Hippocampal formation (tissue), 2 donors: ENCODE data around the gene SLC26A1.
"Not testable (repeated sequence)": the region's sequence is repeated elsewhere in the genome, so short reads cannot be mapped to it uniquely, and the experiment has no call there.

Experiments
- DNase-seq, 2 donors: peaks; one replicate each; lab custom pipeline; 2025; lab: John Stamatoyannopoulos, UW

The SLC26A1 gene

DNA sequence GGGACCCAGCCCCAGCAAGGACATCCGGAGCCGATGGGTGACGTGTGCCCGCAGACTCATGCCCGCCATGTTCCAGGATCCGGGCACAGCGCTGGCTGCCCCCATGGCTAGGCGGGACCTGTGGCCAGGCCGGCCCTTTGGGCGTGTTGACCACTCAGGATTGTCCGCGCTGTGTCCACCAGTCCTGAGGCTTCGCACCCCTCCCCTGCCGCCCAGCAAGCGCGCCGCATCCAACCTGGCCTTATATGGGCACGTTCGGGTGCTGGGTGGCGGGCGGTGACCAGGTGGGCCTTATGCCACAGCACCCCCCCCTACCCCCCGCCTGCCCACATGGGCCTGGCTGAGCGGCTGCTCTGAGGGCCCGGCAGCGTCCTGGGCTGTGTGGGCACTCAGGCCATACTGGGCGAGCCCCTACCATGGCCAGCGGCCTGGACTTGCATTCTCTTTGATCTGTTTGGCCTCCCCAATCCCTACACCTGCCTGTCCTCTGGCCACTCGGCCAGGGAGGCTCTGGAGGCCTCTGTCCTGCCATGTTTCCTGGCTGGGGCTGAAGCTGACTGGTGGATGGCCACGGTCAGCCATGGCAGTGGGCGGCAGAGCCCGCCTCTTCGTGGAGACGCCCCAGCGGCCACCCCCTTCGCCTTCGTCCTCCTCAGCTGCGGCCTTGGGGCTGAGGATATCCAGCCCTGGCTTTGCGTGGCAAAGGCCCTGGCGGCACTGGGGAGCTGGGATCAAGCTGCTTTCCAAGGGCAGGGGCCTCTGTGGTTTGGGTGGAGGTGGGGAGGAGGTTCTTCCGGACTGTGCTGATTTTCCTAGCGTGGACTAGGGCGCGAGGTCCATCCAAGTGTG lies 20.2 kb upstream of the SLC26A1 start:
- no peak for DNase-seq

DNA sequence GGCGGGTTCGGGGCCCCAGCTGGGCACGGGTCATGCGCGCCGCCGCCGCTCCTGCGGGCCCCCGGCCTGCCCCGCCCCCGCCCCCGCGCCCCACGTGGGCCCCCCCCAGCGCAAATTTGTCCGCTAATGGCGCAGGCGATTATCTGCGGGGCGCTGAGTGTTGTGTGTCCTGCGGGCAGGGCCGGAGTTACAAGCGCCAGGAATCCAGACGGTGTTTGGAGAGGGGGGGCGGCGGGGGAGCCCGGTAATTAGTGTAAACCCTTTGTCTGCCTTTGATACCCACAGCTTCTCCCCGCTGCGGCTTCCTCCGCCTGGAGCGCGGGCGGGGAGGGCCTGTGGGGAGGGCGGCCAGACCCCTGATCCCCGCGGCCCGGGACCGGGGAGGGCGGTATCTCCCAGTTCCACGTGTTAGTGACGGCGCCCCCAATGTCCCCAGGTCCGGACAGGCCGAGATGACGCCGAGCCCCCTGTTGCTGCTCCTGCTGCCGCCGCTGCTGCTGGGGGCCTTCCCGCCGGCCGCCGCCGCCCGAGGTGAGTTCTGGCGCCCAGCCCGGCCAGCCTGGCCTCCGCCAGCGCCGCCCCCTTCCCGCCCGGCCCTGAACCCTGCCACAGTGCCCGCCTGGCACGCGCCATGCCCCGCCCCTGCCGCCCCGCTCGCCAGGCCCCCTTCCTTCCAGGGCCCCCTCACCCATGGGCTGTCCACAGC lies 19.0 kb upstream of the SLC26A1 start:
- DNase-seq, result no peak

DNA sequence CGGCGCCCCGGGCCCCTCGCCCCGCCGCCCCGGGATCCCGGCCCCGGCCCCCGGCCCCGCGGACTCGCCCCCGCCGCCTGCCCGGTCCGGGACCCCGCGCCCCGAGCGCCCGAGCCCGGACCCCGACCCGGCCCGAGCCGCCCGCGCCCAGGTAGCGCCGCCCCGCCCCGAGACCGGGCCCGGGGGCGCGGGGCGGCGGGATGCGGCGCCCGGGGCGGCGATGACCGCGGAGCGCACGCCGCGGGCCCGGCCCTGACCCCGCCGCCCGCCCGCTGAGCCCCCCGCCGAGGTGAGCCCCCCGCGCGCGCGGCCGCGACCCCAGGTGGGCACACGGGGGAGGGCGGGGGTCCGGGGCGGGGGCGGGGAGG lies 18.4 kb upstream of the SLC26A1 start:
- no peak for DNase-seq

DNA sequence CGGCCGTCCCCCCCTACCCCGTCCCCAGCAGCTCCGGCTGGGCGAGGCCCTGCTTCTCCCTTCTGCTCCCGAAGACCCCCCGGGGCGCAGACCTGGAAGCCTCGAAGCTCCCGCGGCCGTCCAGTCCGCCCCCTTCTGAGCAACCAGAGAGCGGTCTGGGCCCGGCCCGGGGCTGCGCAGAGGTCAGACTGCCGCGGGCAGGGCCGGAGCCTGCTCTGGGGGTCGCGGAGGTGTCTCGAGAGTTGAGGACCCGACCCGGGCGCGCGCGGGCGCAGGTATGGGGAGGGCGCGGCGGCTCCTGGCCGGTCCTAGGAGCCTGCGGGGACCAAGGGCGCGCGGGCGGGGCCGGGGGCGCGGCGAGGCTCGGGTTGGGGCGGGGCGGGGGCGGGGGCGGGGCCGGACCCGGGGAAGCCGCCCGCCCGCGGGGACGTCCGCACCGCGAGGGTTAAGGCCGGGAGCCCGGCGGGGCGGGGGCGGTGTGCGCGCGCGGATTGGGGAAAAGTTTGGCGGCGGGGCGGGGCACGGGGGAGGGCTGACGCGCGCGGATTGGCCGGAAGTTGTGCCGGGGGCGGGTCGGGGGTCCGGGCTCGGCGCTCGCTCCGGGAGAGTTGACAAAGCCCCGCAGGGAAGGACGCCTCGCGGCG lies 17.9 kb upstream of the SLC26A1 start, which contains the start of gene FGFRL1:
Gene FGFRL1 (plus strand): TSS at position 605 of the 644 bp plus-strand sequence. CDS start 860 bp downstream, outside the sequence.
- peak in 1 of 2 donors; percentile 63 for DNase-seq

DNA sequence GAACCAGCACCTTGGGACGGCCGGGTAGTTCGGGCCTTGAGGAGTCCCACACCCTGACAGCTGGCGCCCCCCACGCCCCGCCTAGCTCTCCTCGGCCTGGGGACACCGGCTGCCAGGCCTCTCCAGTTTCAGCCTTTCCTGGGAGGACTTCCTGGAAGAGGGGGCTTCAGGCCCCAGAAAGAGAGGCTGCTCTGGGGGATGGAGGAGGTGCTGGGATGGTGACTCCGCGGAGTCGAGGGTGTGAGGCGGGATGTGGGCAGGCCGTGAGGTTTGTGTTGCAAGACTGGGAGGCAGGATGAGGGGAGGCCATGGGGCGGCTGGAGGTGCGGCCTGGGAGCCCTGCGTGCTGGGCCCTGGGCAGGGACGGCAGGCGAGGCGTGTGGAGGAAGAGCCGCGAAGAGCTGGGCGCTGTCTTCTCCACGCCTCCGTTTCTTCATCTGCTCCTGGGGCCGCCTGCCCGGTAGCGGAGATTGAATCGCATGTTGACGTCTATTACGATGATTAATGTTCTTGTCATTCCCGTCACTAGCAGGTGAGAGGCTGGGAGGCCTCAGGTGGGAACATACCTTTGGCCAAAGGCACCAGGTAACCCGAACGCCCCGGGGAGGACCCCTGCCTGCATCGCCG lies 17.3 kb upstream of the SLC26A1 start:
- DNase-seq, result no peak

DNA sequence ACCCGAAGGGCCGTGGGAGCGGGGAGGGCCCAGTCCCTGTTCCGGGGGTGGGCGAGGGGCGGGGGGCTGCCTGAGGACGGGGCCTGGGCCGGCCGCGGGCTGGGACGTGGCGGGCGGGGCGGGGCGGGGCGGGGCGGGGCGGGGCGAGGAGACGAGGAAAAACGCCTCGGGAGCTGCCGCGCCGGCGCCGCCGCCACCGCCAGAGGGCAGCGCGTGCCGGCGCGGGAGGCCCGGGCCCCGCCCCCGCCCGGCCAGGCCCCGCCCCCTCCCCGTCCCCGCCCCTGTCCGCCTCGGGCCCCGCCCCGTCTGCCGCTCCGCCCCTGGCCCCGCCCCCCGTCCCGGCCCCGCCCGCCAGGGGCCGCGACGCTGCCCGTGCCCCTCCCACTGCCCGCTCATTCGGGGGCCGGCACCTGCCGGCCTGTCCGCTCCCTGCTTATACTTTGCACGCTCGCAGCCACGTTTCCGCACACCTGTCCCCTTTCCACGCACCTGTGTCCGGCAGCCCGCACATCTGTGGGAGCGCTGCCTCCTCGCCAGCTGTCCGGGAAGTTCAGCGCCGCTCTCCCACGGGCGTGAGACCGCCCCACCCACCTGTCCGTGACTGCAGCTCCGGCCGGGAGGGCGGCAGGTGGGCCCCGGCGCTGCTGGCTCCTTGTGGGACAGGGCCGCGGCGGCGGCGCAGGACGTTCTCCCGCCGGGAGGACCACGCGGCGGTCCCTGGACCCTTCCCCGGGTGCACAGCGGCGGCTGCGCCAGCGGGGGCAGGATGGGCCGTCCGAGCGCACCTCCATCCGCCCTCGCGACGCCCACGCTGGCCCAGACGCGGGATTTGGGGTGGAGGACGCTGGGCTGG lies 16.6 kb upstream of the SLC26A1 start:
- DNase-seq, result peak; percentile 48 to 65

DNA sequence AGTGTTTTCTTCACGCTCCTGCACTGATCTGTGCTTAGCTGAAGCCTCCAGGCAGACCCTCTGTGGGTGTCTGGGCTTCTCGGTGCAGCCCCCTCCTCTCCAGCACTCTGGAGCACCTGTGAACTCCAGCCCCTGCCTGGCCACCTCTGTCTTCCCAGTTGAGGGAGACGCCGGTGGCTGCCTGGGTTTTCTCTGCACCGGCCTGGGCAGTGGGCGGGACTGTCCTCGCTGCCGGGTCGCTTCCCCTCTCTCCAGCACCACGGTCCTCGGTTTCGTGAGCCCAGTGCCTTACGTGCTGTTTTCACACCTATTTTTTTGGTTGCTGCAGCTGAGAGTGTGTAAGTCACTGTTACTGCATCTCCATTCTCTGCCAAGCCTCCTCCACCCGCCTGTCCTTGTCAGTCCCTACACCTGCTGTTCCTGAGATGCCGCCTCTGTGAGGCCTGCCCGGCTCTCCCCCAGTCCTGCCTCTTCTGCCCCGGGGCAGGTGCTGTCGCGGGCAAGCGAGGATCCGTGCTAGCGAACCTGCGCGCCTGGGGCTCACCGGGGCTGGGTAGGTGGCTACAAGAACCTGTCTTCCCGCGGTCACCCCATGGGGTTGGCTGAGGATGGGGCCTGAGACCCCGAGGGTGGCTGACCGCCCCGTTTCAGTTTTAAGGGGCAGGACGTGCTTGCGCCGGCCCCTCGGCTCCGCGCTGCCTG lies 15.8 kb upstream of the SLC26A1 start:
- no peak for DNase-seq

DNA sequence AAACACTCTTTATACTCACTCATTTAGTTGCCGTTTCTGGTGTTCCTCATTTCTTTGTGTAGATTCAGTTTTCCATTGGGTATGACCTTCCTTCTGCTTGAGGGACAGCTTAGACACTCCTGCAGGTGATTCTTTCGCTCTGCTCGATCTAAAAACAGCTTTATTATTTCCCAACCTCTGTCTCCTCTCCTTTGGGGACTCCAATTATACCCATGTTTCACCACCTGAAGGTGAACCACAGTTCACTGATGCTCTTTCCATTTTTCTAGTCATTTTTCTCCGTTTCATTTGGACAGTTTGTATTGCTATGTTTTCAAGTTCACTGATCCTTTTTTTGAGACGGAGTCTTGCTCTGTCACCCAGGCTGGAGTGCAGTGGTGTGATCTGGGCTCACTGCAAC lies 13.7 kb upstream of the SLC26A1 start:
- no peak for DNase-seq

DNA sequence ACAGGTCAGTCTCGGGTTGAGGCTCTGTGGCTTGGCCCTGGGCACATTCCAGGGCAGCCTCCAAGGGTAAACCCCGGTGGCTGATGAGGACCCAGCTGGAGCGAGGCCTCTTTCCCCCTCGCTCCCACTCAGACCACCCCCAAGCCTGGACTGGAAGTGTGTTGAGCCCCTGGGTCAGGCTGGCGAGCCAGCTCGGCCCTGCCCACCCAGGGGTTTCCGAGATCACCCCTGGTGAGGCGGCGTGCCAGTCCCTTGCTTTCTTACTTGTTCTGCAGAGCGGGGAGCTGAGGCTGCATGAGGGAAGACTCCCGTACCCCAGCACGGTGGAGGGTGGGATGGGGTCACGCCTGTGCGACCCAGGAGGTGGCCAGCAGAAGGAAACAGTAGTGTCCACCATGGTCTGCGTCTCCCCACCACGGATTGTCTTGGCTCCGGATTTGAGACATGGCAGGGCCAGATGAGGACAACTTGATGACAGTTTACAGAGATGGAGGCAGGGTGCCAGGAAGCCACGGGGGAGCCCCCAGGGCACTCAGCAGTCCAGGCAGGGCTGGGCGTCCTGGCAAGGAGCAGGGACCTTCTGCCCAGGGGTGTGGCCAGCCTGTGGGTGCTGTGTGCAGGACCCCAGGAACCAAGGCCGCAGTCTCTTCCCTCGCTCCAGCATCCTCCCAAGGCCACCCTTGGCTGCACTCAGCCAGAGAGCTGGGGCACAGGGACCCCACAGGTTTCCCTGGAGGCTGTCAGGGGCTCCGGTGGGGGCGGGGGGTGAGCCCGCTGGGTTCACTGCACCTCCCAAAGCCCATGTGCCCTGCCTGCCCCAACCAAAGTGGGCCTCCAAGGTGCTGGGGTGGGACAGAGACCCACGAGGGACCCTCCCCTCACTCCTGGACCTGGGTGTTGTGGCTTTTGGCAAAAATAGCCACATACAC lies 11.6 kb upstream of the SLC26A1 start:
- DNase-seq, result no peak

DNA sequence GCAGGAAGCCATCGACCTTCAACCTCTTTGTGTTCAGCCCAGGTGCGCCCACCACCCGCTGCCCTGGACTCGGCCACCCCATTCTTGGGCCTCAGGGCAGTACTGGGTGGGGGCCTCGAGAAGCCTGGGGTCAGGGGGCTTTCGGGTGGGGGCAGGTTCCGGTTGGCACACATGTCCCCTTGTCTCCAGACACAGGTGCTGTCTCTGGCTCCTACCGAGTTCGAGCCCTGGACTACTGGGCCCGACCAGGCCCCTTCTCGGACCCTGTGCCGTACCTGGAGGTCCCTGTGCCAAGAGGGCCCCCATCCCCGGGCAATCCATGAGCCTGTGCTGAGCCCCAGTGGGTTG lies 10.8 kb upstream of the SLC26A1 start:
- no peak for DNase-seq

DNA sequence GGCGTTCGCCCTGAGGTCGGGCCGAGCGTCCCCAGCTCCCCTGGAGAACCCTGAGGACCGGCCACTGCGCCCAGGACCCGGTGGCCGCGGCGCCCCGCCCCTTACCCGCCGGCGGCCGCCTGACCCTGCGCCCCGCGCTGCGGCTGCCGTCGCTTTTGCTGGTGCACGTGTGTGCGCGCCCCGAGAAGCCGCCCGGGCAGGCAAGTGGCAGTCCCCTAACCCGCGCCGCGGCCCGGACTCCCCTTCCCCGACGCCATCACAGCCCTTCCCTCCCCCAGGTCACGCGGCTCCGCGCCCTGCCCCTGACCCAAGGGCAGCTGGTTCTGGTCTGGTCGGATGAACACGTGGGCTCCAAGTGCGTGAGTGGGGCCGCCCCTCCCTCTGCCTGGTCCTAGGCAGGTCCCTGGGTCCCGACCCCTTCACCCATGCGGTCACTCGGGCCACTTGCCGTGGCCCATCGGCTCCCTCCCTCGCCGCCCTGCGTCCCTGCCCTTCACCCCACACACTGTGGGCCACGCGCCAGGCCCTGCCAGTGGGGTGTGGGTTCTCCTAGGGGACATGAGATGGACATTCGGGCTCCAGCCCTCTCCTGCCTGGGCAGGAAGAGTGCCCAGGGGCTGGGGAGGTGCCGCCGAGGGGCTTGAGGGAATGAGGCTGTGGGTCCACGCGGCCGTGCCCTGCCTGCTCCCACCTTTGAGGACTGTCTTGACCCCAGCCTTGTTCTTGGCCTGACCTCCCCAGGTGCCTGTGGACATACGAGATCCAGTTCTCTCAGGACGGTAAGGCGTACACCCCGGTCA lies 10.3 kb upstream of the SLC26A1 start:
- DNase-seq, result no peak

DNA sequence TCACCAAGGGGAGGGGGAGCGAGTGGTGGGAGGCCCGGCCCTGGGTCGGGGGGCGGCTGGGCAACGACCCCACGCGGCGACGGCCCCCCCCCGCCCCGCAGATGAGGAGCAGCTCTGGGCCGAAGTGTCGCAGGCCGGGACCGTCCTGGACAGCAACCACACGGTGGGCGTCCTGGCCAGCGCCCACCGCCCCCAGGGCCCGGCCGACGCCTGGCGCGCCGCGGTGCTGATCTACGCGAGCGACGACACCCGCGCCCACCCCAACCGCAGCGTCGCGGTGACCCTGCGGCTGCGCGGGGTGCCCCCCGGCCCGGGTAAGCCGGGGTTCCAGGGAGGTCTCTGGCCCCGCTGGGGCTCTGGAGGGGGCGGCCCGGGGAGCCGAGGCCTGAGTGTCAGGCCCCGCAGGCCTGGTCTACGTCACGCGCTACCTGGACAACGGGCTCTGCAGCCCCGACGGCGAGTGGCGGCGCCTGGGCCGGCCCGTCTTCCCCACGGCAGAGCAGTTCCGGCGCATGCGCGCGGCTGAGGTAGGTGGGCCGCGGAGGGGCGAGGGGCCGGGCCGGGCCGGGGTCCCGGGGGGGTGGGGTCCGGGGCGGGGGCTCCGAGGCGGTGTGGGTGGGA lies 9.5 kb upstream of the SLC26A1 start:
- DNase-seq, result no peak

DNA sequence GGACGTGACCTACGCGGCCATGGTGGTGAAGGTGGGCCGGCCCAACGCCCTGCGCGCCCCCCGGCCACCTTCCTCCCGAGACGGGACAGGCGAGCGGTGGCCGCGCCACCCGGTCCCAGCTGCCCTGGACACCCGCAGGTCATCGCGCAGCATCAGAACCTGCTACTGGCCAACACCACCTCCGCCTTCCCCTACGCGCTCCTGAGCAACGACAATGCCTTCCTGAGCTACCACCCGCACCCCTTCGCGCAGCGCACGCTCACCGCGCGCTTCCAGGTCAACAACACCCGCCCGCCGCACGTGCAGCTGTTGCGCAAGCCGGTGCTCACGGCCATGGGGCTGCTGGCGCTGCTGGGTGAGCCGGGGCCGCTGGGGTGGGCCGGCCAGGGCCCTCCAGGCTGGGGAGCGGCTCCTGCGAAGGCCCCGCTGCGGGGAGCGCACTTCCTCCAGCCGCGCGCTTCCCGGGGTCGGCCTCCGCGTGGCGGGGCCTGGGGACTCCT lies 9.0 kb upstream of the SLC26A1 start:
- DNase-seq, result no peak

DNA sequence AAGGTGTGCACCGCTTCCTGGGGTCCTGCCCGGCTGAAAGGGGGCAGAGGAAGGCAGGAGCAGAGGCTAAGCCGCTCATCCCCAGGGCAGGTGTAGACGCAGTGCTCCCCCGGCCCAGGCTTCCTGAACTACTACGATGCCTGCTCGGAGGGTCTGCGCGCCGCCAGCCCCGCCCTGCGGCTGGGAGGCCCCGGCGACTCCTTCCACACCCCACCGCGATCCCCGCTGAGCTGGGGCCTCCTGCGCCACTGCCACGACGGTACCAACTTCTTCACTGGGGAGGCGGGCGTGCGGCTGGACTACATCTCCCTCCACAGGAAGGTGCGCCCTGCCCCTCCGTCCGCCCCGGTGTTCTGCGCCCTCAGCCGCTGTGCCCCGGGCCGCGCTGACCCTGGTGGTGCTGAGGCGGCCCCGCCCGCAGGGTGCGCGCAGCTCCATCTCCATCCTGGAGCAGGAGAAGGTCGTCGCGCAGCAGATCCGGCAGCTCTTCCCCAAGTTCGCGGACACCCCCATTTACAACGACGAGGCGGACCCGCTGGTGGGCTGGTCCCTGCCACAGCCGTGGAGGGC lies 8.4 kb upstream of the SLC26A1 start:
- no peak for DNase-seq

DNA sequence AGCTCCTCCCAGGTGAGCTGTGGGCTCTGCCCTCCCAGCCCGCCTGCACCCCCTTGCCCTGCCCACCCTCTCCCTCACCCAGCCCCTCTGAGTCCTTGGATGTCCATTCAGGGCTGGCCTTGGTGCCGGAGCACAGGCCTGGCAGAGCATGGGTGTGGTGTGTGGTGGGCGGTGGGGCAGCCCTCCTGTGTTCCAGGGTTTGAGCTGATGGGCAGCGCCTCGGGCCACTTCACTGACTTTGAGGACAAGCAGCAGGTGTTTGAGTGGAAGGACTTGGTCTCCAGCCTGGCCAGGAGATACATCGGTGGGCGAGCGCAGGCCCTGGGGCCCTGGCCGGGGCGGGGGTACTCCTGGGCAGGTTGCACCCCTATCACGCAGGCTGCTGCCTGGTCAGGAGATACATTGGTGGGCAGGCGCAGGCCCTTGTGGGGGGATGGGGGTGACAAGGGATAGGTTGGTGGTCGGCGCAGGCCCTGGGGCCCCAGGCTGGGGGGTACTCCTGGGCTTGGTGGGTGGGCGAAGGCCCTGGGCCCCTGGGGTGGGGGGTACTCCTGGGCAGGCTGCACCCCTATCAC lies 7.6 kb upstream of the SLC26A1 start:
- no peak for DNase-seq

DNA sequence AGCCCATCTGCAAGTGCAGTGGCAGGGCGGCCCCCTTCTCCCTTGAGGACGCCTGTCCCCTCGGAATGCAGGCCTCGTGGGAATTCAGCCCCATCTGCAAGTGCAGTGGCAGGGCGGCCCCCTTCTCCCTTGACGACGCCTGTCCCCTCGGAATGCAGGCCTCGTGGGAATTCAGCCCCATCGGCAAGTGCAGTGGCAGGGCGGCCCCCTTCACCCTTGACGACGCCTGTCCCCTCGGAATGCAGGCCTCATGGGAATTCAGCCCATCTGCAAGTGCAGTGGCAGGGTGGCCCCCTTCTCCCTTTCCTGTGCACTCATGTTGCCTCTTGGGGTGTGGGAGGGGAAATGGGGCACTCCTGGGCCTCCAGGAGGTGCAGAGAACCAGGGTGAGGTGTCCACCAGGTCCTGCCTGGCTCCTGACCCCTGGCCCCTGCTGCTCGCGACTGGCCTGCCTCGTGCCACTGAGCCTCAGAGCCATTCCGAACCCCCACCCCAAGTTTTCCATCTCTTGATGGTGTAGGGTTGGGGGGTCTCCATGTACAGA lies 6.8 kb upstream of the SLC26A1 start:
- DNase-seq, result no peak

DNA sequence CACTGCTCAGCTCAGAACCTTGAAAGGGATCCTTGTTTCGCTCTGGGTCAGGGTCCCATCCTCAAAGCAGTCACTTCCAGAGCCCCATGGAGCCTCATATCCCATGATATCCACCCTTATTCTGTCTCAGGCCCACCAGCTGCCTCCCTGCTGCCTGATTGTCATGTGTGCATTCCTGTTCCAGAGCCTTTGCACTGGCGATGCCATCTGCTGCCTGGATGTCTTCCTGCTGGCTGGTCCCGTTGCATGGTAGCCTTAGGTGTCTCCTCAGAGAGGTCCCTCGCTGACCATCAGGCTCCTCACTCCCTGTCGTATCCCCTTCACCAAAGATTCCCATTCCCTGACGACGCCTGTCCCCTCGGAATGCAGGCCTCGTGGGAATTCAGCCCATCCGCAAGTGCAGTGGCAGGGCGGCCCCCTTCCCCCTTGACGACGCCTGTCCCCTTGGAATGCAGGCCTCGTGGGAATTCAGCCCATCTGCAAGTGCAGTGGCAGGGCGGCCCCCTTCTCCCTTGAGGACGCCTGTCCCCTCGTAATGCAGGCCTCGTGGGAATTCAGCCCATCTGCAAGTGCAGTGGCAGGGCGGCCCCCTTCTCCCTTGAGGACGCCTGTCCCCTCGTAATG lies 6.1 kb upstream of the SLC26A1 start:
- DNase-seq, result not testable (repeated sequence)
